Measurements from ENCODE around the gene NTHL1. TPM values are rescaled to one million over a fixed set of nuclear protein-coding genes. Genes with fewer than 3 reads are reported as not detected.

Gene NTHL1
- 10 to 100 TPM; 17.6 to 26.6 (median 19.0) TPM for polyA plus RNA-seq (ENCODE audit: insufficient read length in 4 of 4)

- DNase-seq (ENCODE audit: low read depth in 4 of 4, low spot score in 3 of 4) = peak; percentile 91 to 96 (median 94)
Measured at GRCh38 chr16:2047330-2048115, at the start of gene NTHL1, which contains the start of gene TSC2. Gene NTHL1, minus strand, starts transcription at chr16:2047834. Its CDS starts 11 bp downstream, at chr16:2047823. Gene TSC2, plus strand, starts transcription at chr16:2047985. Its CDS starts 631 bp downstream, at chr16:2048616.

- no peak for DNase-seq (ENCODE audit: low read depth in 4 of 4, low spot score in 3 of 4)
Measured at GRCh38 chr16:2096853-2097595, 49.4 kb upstream of the NTHL1 start.

- DNase-seq (ENCODE audit: low read depth in 4 of 4, low spot score in 3 of 4) = no peak
Measured at GRCh38 chr16:2095918-2096582, 48.4 kb upstream of the NTHL1 start.

DNA sequence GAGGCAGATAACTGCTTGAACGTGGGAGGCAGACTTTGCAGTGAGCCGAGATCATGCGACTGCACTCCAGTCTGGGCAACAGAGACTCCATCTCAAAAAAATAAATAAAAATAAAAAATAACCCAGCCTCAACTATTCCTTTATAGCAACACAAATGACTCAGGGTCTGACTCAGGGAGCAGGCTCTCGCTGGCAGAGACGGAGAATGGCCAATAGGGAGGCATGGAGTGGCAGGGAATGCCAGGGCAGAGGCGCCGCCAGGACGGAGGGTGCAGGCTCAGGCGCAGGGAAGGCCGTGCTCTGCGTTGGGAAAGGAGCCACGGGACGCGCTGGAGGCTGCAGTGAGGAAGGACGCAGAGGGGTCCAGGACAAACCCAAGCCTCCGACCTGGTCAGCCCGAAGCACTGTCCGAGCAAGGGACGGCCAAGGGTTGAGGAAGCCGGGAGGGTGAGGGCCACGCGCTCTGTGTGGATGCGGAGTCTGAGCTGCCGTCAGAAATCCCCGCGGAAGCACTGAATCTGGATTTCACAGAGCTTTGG lies 47.8 kb upstream of the NTHL1 start:
- DNase-seq (ENCODE audit: low read depth in 4 of 4, low spot score in 3 of 4) = no peak

DNA sequence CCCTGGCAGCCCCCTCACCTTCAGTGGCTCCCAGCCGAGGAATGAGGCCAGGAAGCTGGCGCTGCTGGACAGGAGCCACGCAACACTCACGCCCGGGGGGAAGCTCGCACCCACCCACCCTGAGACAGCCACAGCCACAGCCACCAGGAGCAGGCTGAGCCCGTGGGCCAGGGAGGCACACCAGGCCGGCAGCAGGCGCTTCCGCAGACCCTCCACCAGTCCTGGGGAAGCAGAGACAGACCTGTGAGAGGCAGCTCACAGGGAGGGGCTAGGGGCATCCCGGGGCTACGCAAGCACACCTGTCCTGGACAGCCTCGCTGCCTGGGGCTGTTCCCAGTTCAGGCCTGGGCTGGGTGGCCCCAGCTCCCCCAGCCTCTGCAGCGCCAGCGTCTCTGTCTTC lies 46.2 kb upstream of the NTHL1 start:
- no peak for DNase-seq (ENCODE audit: low read depth in 4 of 4, low spot score in 3 of 4)

DNA sequence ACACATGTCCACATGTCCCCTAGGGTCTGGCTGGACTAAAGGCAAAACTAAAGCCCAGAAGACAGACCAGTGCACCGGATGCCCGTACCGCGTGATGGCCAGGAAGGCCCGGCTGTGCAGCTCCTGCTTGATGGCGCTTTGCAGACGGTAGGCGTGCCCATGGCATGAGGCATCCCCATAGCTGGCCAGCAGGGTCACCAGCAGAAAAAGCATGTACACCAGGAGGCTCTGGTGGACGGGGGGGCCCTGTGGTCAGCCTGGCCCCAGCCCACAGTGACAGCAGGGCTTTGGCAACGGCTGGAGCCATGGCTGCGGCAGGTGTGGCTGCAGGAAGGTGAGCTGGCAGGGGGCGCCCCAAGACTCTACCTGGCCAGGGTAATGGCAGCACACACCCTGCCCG lies 45.2 kb upstream of the NTHL1 start:
- no peak for DNase-seq (ENCODE audit: low read depth in 4 of 4, low spot score in 3 of 4)

DNA sequence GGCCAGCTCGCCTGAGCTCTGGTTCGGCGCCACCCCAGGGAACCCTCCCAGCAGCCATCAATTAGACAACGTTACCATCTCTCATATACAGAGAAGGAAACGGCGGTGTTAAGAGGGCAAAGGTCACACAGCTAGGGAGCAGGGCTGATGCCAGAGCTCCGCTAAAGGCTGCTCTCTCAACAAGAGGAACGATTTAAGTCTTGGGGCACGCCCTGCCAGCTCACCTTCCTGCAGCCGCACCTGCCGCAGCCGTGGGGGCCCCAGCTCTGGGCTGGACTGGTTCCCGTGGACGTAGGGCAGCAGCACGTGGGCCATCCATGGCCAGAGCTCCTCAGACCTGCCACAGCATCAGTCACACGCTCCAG lies 44.6 kb upstream of the NTHL1 start:
- DNase-seq (ENCODE audit: low read depth in 4 of 4, low spot score in 3 of 4) = no peak

GRCh38 chr16:2091547-2092255 lies 44.1 kb upstream of the NTHL1 start:
- DNase-seq (ENCODE audit: low read depth in 4 of 4, low spot score in 3 of 4) = no peak

GRCh38 chr16:2090777-2091546 lies 43.3 kb upstream of the NTHL1 start:
- DNase-seq (ENCODE audit: low read depth in 4 of 4, low spot score in 3 of 4) = peak; percentile 56 to 71 (median 67)

- no peak for DNase-seq (ENCODE audit: low read depth in 4 of 4, low spot score in 3 of 4)
Measured at GRCh38 chr16:2090481-2090776, 42.8 kb upstream of the NTHL1 start.

DNA sequence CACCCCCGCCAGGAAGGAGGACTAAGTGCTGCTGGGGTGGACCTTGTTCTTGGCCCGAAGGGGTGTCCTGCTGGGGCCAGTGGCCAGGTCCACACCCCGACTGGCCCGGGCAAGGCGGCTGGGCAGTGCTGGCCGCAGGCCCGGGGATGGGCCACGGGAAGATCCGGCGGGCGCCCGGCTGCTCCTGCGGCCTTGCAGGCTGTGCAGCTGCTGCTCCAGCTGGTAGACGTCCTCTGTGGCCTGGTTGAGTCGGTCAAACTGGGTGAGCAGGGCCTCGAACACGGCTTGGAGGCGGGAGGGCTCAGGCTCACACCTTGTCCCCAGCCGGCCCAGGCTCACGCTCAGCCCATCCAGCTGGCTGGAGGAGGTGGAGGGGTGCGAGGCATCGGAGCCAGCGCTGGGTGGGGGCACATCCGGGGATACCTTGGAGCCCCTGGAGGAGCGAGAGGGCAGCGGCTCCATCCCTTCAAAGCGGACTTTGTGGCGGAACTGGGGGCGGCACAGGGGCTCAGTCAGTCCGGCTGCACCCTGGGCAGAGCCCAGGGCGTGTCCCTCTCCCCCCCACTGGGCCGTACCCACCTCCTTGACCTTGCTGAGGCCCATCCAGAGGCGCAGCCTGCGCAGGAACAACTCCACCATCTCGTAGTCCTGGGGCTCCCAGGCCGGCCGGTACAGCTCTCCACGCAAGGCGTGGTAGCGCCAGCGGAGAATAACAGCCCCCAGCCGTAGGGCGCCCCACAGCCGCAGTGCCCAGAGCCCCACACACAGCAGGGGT lies 42.3 kb upstream of the NTHL1 start:
- DNase-seq (ENCODE audit: low read depth in 4 of 4, low spot score in 3 of 4) = no peak

DNA sequence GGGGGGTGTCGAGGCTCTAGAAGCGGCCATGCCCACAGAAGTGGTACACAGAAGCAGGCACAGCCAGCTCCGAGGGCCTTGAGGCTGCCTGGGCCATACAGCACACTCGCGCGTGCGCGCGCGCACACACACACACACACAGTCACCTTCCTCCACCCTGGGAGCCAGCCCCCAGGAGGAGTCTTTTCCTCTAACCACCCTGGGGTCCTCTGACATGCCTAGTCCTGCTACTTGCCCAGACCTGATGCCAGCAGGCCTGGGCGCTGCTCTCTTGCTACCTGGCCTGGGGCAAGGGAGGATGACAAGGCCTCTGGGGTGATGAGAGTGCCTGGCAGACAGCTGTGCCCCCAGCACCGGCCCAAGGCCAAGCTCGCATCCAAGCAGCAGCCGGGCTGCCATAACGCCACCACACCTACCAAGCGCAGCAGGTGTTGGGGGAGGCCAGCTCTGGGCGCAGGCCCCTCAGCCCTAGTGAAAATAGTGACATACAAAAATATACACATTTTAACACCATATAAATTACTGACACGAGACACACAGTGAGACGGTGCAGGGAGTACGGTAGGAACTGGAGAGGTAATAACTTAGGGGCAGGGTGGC lies 41.2 kb upstream of the NTHL1 start:
- no peak for DNase-seq (ENCODE audit: low read depth in 4 of 4, low spot score in 3 of 4)

GRCh38 chr16:2087748-2088631 lies 40.4 kb upstream of the NTHL1 start:
- DNase-seq (ENCODE audit: low read depth in 4 of 4, low spot score in 3 of 4) = no peak

GRCh38 chr16:2086812-2087747 lies 39.4 kb upstream of the NTHL1 start:
- DNase-seq (ENCODE audit: low read depth in 4 of 4, low spot score in 3 of 4) = no peak

- no peak for DNase-seq (ENCODE audit: low read depth in 4 of 4, low spot score in 3 of 4)
Measured at GRCh38 chr16:2086106-2086742, 38.6 kb upstream of the NTHL1 start.

GRCh38 chr16:2085669-2086068 lies 38.0 kb upstream of the NTHL1 start:
- DNase-seq (ENCODE audit: low read depth in 4 of 4, low spot score in 3 of 4) = no peak

Data from right renal pelvis (tissue), 4 donors.